NOMO-1 treated with DMSO at 0.1 percent for 48 hours (cell line): ENCODE data around the gene COL4A4.
"Not testable (repeated sequence)": the region's sequence is repeated elsewhere in the genome, so short reads cannot be mapped to it uniquely, and the experiment has no call there.

Experiments
- DNase-seq: peaks from one replicate; lab custom pipeline; 2025; ENCODE audit not compliant: unreplicated experiment; lab: John Stamatoyannopoulos, UW

Gene COL4A4

GRCh38 chr2:227117852-227118251 lies 46.2 kb downstream of the COL4A4 start:
- DNase-seq: no peak

DNA sequence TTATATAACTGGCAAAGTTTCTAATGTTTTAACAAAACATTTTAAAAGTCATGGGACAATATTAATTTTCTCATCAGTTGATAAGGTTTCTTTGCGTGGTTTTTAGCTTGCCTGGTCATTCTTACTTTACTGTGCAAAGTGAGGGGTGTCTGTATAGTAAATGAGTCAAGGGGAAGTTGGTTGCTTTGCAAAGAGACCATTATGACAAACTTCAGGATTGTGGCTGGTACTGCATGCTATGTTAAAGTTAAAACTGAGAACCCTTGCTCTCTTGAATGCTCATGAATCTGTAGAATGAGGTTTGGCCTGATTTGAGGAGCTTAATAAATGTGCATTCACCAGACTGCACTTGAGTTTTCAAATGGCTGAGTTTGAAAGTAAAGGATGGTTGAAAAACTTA lies 47.0 kb downstream of the COL4A4 start:
- DNase-seq: peak; percentile 3

DNA sequence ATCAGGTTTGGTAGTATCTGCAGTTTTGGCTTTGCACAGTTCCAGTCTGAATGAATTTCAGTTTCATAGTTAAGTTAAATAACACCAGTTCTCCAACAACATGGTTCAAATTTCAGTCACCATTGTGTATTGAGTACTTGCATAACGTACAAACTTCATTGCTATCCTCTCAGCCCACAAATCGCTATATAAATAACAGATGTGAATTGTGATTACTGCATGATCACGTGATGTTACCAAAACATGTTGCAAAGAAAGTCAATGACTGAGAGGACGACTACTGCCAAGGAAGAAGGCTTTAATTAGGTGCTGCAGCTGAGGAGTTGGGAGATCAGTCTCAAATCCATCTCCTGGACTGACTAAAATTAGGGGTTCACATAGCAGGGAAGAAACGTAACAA lies 48.2 kb downstream of the COL4A4 start:
- DNase-seq: no peak

- DNase-seq: peak; percentile 52
Observed at GRCh38 chr2:227106845-227107759, 56.9 kb downstream of the COL4A4 start.

DNA sequence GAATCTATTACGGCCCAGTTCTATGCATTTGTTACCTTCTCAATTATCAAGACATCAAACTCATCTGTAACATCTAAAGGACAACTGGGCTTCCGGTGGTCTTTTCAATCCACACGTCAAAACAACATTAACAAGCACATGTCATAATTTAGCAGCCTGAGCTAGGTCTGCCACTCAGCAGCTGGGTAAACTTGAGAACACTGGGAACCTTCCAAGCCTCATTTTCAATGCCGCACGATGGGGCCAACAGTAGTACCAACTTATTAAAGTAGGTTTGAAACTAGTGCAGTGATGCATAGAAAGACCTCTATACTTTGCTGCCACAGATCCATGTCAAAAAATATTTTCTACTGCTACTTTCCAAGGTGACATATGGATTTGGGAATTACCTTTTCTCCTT lies 60.4 kb downstream of the COL4A4 start:
- no peak for DNase-seq

DNA sequence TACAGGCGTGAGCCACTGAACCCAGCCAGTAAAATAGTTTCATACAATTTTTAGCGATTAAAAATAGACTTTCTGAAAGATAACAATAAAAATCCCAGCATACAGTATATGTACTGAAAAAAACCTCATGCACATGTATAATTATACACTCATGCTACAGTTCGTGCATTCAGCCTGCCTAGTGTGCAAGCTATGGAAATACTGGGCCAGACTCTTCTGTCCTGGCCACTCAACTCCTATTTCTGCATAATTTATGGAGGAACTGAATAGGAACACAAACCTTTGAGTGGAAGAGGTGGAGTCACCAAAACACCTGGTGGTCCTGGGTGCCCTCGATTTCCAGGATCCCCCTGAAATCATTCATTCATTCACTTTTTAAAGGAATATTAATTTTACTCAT lies 64.7 kb downstream of the COL4A4 start:
- no peak for DNase-seq

GRCh38 chr2:227098162-227098515 lies 65.9 kb downstream of the COL4A4 start:
- DNase-seq: no peak

DNA sequence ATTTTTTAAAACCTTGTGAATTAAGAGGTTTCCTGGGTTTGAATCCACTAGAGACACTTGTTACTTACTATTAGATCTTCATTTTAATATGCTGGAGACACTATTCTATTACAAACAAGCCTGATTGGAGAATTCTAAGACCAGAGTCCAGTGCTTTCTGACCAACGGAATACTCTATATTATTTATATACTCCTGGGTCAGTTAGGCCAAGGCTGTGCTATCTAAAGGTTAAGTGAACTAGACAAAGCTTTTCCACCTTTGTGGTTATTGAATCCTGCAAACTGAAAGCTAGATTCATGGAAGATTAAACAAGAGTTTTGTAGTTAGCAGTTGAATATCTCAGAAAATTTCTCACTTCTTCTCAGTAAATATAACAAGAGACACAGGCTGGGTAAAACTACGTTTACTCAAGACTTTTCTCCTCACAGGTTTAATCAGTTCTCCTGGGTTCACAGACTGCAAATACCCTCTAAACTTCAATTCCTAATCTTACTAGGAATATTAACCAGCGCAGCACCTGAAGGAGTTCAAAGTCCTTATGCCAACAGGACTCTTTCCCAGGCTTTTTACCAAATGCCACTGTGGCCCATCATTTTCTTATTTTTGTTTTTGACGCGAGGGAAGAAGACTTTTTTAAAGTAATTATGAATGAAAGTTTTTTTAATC lies 66.4 kb downstream of the COL4A4 start:
- no peak for DNase-seq

GRCh38 chr2:227095346-227095745 lies 68.7 kb downstream of the COL4A4 start:
- no peak for DNase-seq

- no peak for DNase-seq
Observed at GRCh38 chr2:227082286-227082685, 81.7 kb downstream of the COL4A4 start.

- DNase-seq: no peak
Observed at GRCh38 chr2:227079726-227080125, 84.3 kb downstream of the COL4A4 start.

DNA sequence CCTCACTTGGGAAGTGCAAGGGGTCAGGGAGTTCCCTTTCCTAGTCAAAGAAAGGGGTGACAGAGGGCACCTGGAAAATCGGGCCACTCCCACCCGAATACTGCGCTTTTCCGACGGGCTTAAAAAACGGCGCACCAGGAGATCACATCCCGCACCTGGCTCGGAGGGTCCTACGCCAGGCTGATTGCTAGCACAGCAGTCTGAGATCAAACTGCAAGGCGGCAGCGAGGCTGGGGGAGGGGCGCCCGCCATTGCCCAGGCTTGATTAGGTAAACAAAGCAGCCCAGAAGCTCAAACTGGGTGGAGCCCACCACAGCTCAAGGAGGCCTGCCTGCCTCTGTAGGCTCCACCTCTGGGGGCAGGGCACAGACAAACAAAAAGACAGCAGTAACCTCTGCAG lies 98.9 kb downstream of the COL4A4 start:
- DNase-seq: not testable (repeated sequence)

GRCh38 chr2:227058888-227059399 lies 105.1 kb downstream of the COL4A4 start:
- DNase-seq: no peak

- no peak for DNase-seq
Observed at GRCh38 chr2:227057743-227058447, 106.1 kb downstream of the COL4A4 start.

DNA sequence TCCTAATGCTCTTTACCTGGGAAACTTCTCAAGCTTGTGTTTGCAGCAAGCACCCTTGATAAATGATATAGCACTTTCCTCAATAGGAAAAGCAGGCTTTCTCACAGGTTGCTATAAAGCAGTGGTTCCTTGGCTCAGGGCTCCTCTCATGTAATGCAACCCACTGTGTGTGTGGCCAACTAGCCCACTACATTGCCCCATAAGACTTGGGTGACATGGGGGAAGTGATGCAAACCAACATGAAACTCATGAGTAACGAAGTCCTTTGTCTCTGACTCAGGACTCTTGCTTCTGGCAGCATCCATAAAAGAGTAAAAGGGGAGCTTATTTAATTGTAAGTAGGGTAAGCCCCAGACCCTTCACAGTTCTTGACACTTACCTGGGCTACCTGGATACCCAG lies 106.9 kb downstream of the COL4A4 start:
- DNase-seq: no peak

GRCh38 chr2:227054006-227054405 lies 110.0 kb downstream of the COL4A4 start:
- DNase-seq: no peak

DNA sequence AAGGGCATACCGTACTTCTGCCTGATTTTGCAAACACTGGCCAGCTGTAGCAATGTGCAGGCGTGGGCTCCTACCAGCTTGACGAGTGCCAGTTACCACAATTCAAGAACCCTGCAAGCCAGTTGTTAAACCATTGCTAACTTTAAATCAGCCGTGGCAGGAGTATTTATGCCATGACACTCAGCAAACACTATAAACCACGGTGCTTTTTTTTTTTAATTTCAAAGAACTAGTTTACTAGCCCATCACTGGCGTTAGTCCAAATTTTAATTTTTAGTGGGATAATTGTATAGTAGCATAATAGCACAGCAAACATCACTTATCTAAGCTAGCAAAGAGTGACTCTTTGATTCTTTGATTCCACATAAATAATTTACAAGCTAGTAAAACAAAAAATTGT lies 111.1 kb downstream of the COL4A4 start:
- no peak for DNase-seq

- DNase-seq: no peak
Observed at GRCh38 chr2:227043981-227044380, 120.0 kb downstream of the COL4A4 start.

DNA sequence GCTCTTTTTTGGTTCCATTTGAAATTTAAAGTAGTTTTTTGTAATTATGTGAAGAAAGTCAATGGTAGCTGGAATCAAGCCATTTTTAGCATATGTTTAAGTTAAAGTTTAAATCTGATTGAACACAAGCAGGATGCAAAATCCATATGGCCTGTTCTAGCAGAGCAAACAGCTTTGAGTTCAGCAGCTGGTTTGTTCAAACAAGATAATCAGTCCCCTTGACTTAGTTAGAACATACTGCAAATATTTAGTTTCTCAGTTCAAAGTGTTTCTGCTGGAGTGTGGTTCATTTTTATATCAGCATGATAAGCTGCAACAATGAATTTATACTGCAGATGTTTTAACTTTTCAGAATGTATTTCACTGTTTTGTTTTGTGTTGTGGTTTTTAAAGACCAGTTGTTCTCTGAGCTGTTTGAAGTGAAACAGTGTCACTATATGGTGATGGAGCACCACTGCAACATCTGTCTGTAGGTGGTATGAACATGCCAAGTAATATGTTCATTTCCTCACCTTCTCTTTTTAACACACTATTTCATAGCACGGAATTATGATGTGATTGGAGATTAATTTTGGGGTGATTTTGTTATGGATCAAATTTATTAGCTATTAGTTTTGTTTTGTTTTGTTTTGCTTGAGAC lies 125.3 kb downstream of the COL4A4 start:
- DNase-seq: no peak

DNA sequence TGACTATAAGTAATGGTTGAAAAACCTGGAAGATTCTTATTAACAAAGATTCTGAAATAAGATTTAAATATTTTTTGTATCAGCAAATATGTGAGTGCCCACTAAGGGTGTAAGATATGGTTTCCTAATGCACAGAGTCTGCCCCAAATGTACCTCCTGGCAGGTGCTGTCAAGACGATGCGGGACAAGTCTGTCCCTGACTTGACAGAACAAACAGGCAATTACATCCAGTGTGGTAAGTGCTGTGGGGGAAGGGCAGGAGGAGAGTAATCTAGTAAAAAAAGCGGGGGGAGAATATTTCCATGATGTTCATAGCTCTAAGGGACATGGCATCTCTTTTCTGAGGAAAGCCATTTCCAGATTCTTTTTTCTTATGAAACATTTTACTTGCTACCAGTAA lies 127.5 kb downstream of the COL4A4 start:
- no peak for DNase-seq

GRCh38 chr2:227035711-227036367 lies 128.2 kb downstream of the COL4A4 start:
- DNase-seq: no peak
